Measurements from ENCODE around the gene PTPRA.

The PTPRA gene

DNA sequence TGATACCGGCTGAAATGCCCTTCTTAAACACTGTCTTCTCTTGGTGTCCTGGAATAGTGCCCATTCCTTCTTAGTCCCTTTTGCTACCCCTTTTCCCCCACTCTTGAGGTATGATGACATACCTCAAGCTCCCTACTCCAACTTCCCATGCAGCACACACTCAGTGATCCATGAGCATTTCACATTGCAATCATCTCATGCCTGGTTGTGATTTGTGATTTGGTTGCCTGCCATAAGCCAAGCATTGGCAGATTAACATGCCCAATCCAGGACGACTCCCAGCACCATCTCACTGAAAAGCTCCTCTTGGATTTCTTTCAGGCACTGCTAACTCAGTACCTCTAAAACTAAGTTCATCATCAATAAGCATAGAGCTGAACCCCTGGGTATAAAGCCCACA lies 14.7 kb upstream of the PTPRA start:
- no peak for DNase-seq (ENCODE audit: low read depth)

DNA sequence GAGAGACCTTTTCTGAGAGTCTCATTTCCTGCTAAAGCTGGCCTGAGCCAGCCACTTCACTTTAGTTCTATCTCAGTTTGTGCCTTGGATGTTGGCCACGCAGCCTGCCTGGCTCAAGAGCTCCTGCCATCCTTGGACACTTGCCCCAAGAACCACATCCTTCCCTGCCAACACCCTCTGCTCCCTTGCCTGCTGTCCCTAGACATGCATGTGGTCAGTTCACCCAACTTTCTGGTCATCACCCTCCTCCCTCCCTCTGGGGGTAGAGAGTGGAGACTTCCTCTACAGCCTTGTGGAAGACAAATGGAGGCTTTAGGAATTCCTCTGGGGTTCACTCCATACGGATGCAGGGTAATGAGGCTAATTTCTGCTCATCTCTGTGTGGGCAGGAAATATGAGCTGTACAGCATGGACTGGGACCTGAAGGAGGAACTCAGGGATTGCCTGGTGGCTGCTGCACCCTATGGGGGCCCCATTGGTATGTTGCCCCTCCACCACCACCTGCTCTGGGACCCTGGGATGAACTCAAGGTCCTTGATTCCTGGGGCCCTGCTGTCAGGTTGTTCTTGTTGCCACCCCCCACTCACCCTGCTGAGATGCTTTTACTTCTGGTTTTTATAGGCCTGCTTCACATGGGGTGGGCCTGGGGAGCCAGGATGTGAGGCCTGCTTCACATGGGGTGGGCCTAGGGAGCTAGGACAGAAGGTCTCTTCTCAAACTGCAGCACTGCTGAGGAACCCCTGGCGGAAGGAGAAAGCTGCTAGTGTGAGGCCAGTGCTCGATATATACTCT lies 13.8 kb upstream of the PTPRA start:
- DNase-seq (ENCODE audit: low read depth): peak; percentile 48

DNA sequence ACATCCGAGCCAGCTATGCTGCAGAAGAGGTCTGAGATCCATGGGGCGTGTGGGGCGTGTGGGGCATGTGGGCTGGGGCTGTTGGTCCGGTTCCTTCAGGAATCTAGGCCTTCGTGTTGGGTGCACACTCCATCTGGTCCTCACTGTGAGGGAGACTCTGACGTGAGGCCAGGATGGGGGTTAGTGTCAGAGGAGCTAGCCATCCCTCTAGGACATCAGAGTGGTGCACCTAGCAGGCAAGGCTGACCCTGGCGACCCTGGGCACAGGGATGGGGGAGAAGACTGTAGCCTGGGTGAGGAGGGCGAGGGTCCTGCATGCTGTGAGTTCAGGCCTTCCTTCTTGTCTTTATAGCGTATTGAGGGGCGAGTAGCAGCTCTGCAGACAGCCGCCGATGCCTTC lies 8.7 kb upstream of the PTPRA start:
- DNase-seq (ENCODE audit: low read depth): no peak

DNA sequence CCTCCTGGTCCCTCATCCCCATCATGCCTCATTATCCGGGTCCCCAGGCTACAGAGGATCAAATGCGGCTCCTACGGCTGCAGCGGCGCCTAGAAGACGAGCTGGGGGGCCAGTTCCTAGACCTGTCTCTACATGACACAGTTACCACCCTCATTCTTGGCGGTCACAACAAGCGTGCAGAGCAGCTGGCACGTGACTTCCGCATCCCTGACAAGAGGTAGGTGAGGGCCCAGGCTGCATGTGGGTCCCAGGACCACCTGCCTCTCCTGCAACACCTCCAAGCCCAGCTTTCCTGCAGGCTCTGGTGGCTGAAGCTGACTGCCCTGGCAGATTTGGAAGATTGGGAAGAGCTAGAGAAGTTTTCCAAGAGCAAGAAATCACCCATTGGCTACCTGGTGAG lies 8.2 kb upstream of the PTPRA start:
- no peak for DNase-seq (ENCODE audit: low read depth)

DNA sequence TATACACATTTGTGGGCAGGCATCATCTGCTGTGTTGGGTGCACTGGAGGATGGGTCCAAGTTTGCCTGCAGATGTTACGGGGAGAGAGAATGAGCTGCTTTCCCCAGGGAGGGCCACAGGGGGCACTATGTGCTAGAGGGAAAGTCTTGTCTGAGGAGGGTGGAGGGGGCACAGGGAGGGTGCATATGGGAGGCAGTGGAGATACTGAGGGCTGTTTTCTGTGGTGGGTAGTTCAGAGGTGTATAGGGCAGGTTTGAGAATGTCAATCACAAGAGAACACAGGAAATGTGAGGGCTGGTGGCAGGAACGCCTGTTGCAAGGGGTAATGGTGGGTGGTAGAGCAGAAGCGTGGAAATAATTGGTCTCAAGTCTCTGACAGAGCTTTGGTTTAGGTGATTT lies 7.7 kb upstream of the PTPRA start:
- DNase-seq (ENCODE audit: low read depth): no peak

DNA sequence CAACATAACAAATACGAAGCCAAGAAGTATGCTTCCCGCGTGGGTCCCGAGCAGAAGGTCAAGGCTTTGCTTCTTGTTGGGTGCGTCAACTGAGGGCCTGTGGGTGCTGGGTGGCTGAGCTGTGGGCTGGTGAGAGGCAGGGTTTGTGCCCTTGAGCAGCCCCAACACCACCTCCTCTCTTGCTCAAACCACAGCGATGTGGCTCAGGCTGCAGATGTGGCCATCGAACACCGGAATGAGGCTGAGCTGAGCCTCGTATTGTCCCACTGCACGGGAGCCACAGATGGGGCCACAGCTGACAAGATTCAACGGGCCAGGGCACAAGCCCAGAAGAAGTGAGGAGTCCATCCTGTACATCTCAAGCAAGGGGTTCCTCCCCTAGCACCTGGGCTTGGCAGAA lies 7.0 kb upstream of the PTPRA start:
- DNase-seq (ENCODE audit: low read depth): no peak

DNA sequence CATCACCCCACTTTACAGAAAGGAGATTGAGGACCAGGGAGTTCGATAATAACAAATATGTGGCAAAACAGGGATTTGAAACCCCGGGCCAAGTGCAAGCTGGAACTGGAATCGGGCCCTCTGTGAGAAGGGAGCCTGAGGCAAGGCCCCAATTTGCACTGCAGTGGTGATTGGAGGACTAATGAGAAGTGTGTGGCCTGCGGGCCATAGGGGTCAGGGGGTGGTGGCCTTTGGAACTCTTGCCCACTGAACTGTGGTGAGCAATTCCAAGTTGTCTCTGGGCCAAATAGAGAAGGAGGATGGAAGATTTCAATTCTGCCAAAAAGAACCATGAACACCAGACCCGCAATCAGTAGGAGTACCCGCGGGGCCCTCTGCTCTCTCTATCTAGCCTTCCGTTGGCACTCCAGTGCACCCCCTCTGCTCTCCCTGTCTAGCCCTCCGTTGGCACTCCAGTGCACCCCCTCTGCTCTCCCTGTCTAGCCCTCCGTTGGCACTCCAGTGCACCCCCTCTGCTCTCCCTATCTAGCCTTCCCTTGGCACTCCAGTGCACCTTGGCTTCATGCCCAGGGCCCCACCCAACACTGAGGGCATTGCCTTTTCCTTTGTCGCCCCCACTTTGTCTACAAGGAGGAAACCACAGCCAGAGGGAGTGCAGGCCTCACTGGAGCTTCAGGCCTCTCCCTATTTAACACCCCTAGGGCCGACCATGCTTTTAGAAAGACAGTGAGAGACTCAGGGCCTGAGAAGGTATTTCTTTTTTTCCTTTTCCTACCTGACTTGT lies 6.0 kb upstream of the PTPRA start:
- no peak for DNase-seq (ENCODE audit: low read depth)

DNA sequence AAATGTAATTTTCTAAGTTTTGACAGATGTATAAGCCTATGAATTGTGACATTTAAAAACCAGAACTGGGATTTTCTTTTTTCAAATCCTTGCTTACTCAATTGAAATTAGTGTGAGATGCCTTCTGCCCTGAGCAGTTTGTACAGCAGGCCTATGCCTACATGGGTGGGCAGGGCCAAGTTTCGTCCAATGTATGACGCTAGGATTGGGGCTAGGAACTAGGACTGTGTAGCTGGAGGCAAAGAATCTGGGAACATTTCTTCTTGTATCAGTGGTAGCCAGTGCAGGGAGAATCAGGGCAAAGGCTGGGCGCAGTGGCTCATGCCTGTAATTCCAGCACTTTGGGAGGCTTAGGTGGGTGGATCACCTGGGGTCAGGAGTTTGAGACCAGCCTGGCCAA lies 3.9 kb upstream of the PTPRA start:
- no peak for DNase-seq (ENCODE audit: low read depth)

DNA sequence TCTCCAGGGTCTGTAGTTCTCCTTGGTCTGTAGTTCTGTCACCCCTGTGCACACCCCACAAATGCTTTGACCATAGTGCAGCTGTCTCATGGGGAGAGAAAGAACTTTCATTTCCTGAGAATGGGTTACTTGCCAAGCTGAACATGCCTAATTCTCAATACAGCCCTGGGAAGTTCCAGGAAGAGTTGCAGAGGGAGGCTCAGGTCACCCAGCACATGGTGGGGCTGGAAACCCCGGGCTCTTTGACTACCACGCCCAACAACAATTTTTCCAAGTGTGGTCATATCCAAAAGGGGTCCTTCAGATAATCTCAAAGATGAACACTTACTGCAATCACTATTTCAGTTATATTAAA lies 2.2 kb upstream of the PTPRA start:
- DNase-seq (ENCODE audit: low read depth): no peak

DNA sequence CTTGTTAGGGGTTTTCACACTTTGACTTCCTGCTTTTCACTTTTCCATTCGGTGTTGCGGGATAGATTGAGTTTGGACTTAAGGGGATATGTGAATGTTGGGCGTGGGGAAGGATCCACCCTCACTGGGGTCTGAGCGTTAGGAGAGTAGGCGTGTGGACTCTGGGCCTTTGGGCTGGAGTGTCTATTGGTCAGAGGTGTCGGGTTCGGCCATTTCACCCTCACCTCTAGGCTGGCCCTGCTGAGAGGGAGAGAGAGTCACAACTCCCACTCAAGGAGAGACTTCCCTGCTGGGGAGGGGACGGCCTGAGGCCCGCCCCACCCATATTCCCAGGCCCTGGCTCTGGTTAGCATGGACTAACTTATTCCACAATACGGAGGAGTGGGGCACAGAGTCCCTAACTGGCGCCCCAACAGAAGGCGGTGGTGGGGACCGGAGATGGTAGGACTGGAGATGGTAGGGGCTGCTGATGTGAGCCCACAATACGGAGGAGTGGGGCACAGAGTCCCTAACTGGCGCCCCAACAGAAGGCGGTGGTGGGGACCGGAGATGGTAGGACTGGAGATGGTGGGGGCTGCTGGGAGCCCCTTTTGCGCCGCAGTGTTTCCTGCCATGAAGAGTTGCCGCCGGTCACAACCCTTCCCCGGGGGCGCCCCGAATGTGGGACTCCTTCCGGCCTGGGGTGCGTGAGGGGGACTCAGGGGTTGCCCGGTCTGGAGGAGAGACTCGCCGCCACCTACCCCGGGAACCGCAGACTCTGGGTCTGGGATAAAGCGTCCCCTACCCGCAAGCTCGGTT lies 1.4 kb upstream of the PTPRA start:
- DNase-seq (ENCODE audit: low read depth): no peak

DNA sequence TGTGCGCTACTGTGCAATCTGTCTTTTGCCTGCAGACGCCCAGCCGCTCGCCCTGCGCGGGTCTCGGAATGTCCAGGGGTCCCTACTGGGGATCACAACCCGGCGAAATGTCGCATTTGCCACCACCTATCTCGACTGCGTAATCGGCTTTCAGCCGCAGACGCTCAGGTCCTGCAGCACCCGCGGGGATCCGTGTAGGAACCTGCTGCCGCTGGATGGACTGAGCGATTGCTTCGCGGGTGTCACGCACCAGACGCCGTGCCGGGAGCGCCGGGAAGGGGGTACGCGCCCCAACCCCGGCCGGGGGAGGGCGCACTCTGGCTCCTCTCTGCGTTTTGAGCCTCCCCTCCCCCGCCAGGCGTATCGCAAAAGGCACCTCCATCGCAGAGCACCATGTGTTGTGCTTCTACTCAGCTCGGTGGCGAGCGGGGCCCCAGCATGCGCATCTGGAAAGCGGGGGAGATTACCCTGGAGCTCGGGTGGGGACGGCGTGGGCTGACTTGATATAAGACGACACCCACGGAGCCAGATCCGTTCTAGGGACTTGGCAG lies 747 bp upstream of the PTPRA start:
- no peak for DNase-seq (ENCODE audit: low read depth)

DNA sequence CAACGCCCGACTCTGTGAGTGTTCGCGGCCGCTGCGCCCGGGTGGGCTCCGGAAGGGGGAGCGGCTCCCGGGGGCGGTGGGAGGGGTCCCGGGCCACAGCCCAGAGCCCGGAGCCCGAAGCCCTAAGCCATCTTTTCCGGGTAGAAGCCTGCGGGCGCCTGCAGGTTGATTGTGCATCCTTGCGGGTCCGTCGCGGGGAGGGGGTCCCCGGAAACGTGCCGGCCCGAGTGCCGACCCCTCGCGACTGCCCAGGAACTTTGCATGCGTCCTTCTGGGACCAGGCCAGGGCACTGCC lies 413 bp downstream of the PTPRA start:
- DNase-seq (ENCODE audit: low read depth): no peak

DNA sequence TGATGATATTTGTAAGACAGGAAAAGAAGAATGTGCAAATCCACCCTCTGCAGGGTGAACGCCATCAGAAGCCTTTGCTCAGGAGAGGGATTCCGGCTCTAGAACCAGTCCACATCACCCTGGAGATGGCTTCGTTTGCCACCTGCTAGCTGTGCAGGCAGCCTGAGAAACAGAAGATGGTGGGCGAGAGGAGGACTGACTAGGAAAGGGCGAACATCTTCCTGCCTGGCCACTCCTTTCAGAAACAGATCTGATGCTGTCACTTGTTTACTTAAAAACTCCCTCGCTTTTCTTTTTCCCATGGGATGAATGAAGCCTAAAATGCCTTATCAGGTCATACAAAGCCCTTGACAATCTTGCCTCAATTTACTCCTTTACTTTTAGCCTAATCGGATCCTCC lies 1.2 kb downstream of the PTPRA start:
- no peak for DNase-seq (ENCODE audit: low read depth)

DNA sequence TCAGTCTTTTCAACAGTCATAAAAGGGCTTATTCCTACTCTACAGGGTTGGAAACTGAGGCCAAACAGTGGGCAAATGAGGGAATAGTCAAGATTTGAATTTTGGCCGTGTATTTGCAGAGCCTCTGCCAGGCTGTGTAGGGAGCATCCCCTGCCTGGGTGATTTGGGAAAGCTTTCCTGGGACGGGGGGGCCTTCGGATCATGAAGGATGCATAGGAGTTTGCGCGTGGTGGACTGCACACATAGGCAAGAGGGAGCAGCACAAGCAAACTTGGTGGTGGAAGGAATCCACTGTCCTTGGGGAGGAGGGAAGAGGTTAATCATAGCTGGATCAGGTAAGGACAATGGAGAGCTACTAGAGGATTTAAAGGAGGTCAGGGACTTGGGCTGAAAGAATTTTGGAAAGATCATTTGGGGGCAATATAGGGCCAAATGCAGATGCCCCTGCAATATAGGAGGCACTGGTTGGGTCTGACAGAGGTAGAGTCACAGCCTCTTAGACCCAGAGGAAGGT lies 2.5 kb downstream of the PTPRA start:
- DNase-seq (ENCODE audit: low read depth): no peak

DNA sequence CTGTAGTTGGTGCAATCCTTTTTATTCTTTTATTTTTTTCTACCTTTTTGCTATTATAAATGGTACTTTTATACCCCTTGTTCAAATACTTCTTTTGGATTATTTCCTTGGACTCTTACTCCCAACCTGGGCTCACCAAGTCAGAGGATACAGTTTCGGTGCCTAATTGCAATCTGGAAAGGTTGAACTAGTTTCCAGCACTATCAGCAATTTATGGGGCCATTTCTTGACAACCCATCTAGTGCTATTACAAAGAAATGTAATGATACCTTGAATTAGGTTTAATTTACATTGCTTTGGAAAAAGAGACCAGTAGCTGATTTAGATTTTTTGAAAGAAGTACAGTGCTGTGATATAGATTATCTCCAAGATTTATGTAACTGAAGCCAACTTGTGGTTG lies 5.2 kb downstream of the PTPRA start:
- no peak for DNase-seq (ENCODE audit: low read depth)

DNA sequence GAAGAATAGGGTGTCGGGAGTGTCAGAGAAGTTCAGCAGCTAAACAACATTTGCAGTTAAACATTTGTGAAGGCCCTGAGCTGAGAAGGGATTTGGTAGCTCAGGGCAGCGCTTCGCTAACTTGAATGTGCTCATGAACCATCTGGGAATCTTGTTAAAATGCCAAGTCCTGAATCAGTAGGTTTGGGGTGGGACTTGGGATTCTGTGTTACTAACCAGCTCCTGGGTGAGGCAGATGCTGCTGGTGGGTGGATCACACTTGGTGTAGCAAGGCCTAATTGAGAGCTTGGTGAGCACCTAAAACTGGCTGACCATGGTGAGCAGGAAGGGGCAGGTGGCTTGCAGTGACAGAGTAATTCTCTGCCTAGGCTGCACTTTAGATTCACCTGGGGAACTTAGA lies 5.9 kb downstream of the PTPRA start:
- peak; percentile 87 for DNase-seq (ENCODE audit: low read depth)

DNA sequence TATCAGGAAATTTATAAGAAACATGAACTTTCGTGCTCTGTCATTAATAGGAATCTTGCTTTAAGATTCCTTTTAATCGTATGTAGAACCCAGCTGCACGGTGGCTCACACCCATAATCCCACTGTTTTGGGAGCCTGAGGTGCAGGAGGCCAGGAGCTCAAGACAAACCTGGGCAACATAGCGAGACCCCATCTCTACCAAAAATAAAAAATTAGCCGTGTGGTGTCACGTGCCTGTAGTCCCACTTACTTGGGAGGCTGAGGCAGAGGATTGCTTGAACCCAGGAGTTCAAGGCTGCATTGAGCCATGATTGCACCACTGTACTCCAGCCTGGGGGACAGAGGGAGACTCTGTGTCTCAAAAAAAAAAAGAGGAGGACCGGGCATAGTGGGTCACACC lies 7.4 kb downstream of the PTPRA start:
- no peak for DNase-seq (ENCODE audit: low read depth)

DNA sequence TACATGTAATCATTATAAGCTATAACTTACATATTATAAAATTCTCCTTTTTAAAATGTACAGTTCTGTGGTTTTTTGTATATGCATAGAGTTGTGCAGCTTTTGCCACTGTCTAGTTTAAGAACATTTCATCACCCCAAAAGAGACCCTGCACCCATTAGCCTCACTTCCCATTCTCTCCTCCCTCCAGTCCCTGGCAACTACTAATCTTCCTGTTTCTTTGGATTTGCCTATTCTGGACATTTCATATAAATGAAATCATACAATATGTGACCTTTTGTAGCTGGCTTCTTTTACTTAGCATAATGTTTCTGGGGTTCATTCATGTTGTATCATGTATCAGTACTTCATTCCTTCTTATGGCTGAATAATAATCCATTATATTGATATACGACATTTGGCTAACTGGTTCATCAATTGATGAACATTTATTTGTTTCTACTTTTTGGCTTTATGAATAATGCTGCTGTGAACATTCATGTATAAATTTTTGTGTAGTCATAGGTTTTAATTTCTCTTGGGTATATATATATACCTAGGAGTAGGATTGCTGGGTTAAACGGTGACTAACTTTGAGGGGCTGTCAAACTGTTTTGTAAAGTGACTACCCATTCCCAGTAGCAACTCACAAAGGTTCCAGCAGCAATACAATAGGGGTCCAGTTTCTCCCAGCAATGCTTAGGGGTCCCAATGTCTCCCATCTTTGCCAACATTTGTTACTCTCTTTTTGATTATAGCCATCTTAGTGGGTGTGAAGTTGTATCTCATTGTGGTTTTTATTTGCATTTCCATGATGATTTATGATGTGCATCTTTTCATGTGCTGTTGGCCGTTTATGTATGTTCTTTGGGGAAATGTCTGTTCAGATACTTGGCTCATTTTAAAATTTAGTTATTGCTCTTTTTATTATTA lies 10.7 kb downstream of the PTPRA start:
- no peak for DNase-seq (ENCODE audit: low read depth)

DNA sequence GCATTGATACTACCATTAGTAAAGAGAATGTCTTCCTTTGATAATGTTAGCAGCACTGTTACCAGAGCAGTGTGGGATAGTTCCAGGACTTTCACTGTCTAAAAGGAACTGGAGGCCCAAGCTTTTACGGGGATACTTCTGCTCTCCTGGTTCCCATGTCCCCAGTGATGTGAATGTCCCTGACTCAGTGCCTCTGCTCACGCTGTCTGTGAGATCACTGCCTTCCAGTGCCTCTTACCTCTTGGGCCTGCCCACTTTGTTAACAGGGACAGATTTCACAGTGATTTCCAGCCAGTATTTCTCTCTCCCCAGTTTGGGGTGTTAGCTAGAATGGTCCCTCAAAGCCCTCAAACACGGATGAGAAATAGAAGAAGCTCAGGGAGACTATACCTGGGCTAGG lies 14.4 kb downstream of the PTPRA start:
- DNase-seq (ENCODE audit: low read depth): no peak

DNA sequence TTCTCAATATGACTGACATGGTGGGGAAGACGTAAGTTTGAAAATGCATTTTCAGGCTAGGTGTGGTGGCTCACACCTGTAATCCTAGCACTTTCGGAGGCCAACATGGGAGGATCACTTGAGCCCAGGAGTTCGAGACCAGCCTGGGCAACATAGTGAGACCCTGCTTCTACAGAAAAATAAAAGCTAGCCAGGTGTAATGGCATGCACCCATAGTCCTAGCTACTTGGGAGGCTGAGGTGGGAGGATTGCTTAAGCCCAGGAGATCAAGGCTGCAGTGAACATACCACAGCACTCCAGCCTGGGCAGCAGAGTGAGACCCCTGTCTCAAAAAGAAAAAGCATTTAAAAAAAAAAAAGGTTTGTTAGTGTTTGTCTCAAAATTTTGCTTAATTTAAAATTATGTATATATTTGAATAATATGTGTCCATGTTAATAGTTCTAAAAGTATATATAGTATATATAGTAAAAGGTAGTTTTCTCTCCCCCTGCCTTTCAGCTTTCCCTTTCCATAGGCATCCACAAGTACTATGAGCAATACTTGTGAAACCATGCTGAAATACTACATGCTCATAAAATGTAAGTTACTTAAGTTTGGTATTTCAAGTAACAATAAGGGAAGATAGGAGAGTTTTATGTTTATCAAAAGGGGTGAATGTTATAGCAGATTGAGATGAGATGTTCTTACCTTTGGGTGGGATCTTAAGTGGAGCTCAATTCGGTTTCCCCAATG lies 15.1 kb downstream of the PTPRA start:
- DNase-seq (ENCODE audit: low read depth): no peak

DNA sequence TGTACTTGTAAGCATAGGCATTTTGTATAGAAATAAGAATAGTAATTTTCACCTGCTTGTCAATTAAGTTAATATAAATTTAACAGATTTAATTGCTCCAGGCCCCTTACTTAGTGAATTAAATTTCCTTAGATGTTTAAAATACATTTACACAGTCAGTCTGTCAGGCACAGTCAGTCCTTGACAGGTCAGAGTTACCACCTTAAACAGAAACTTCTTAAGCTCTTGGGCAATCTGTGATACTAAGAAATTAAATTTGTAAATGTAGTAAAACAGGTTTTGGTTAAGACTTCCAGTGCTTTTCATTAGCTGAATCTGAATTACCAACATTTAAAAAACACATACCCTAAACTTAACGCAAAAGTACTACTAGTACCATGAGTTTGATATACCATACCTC lies 15.9 kb downstream of the PTPRA start:
- DNase-seq (ENCODE audit: low read depth): no peak
